Lower leg skin (tissue), 4 donors: ENCODE data around the gene CORO1C. TPM values are rescaled to one million over a fixed set of nuclear protein-coding genes. Genes with fewer than 3 reads are reported as not detected.

ENCODE experiments used
- DNase-seq, 2 donors: peaks; one replicate each; pipeline ENCODE4 v3.0.0-alpha.2; 2019; ENCODE audit warnings: low spot score in 2 of 2
- H3K4me3 ChIP-seq: fragments of 200-600 bp; sonication (generic); 2 replicates; pipeline ENCODE4 v1.5.1; 2017; ENCODE audit warnings: mild to moderate bottlenecking, low read depth; ENCODE audit not compliant: poor library complexity, severe bottlenecking
- CTCF ChIP-seq, 3 donors: fragments of 450-650 bp; IDR thresholded peaks; one replicate each; pipeline ENCODE4 v1.5.1; 2016; ENCODE audit warnings: antibody characterized with exemption in 3 of 3, mild to moderate bottlenecking in 3 of 3, moderate library complexity in 2 of 3
- POLR2A ChIP-seq, 2 donors: fragments of 450-650 bp; IDR thresholded peaks; one replicate each; pipeline ENCODE4 v1.6.1; 2016 to 2017; ENCODE audit warnings: antibody characterized with exemption in 2 of 2, mild to moderate bottlenecking in 1 of 2, moderate library complexity in 1 of 2
- whole genome bisulfite sequencing, 2 donors: methylation state at CpG; one replicate each; pipeline ENCODE4 v1.1.5; 2018; 5-methylcytosine and 5-hydroxymethylcytosine counted together
- intact Hi-C: fragments of 100-400 bp; cut with DNase I; formaldehyde crosslinking; loops from one replicate; pipeline ENCODE4 v1.15.0; 2023; ENCODE audit warnings: low total_unique reads
- total RNA-seq, 4 donors: library from RNA; depleted of rRNA; stranded (reverse); fragments of >200 nt; gene quantifications; one replicate each; pipeline ENCODE4 v1.1.0, GENCODE V29; 2016

CORO1C gene
- total RNA-seq, 4 donors from 2014 or later = 86.5 to 193 (median 146) TPM

GRCh38 chr12:108717243-108717642, 14.1 kb downstream of the CORO1C start:
- DNase-seq = no peak
- intact Hi-C loops = no loop called here
- TF ChIP-seq CTCF (IDR thresholded peaks at IDR 0.05) = no peak
- TF ChIP-seq POLR2A (IDR thresholded peaks at IDR 0.05) = no peak
- WGBS, 2 donors = 79 to 80% methylated on average over 5 of the region's 5 CpGs
- H3K4me3 ChIP-seq = no peak overlapping the region

- WGBS, 2 donors = 85 to 92% methylated on average over 5 of the region's 5 CpGs
- intact Hi-C loops = no loop called here
- no peak overlapping the region for H3K4me3 ChIP-seq
- TF ChIP-seq POLR2A (IDR thresholded peaks at IDR 0.05) (no peak), CTCF (IDR thresholded peaks at IDR 0.05) (no peak)
- no peak for DNase-seq
Observed at GRCh38 chr12:108714866-108715265, 16.5 kb downstream of the CORO1C start.

- no peak for TF ChIP-seq CTCF (IDR thresholded peaks at IDR 0.05)
- TF ChIP-seq POLR2A (IDR thresholded peaks at IDR 0.05) = no peak
- H3K4me3 ChIP-seq = no peak overlapping the region
- no peak for DNase-seq
- 36 to 41% methylated on average over 6 of the region's 6 CpGs for WGBS, 2 donors
- intact Hi-C loops = no loop called here
Observed at GRCh38 chr12:108713471-108713870, 17.8 kb downstream of the CORO1C start.

- TF ChIP-seq POLR2A (IDR thresholded peaks at IDR 0.05) (no peak), CTCF (IDR thresholded peaks at IDR 0.05) (no peak)
- intact Hi-C loops = no loop called here
- 3 to 24% methylated on average over 2 of the region's 2 CpGs for WGBS, 2 donors
Observed at GRCh38 chr12:108712925-108713203, 18.5 kb downstream of the CORO1C start.

GRCh38 chr12:108712165-108712924, 19.0 kb downstream of the CORO1C start:
- WGBS, 2 donors = 71 to 77% methylated on average over 12 of the region's 12 CpGs
- DNase-seq = no peak
- no peak for TF ChIP-seq CTCF (IDR thresholded peaks at IDR 0.05)
- no peak for TF ChIP-seq POLR2A (IDR thresholded peaks at IDR 0.05)
- intact Hi-C loops = no loop called here
- H3K4me3 ChIP-seq = no peak overlapping the region

More at GRCh38 chr12:108712925-108713203, 18.5 kb downstream of the CORO1C start:
- no peak overlapping the region for H3K4me3 ChIP-seq
- DNase-seq = no peak
